HCT116 (cell line): ENCODE measurements around the gene AACS. TPM values are rescaled to one million over a fixed set of nuclear protein-coding genes. Genes with fewer than 3 reads are reported as not detected.

Experiments used
- ATAC-seq: fragments of 200-7000 bp; cut with Tn5 transposase; 2 replicates; pipeline ENCODE4 v1.9.1; 2020; ENCODE audit warnings: mild to moderate bottlenecking, moderate library complexity
- BruUV-seq: library from RNA; stranded (reverse); fragments of 400-500 nt; replicated peaks from 2 replicates; lab custom pipeline; 2021; lab: Mats Ljungman, UMichigan
- CTCF ChIA-PET: fragments of 300-600 bp; sonication (Branson Sonifier 250); formaldehyde crosslinking; loops from one replicate; lab custom pipeline; 2021; ENCODE audit warnings: antibody characterized with exemption; lab: Charles Lee
- POLR2A ChIA-PET: fragments of 300-600, 350-600 bp; sonication (Branson Sonifier 250); formaldehyde crosslinking; loops from one replicate; lab custom pipeline; 2021; ENCODE audit warnings: antibody characterized with exemption; lab: Charles Lee
- RAD21 ChIA-PET, 2 experiments: fragments of 300-600 bp; sonication (Branson Sonifier 250); formaldehyde crosslinking; loops; one replicate each; lab custom pipeline; 2023; ENCODE audit warnings: low total read pairs in 2 of 2; ENCODE audit not compliant: uncharacterized antibody in 2 of 2, unreplicated experiment in 2 of 2, low non-redundant PET in 1 of 2; lab: Charles Lee
- DNase-seq: peaks from one replicate; pipeline ENCODE4 v3.0.0-alpha.2; 2010; ENCODE audit warnings: low read depth, low spot score
- H2AFZ ChIP-seq: fragments of 200-600 bp; shearing (Covaris generic), sonication (generic); 2 replicates; pipeline ENCODE4 v1.6.1; 2017; ENCODE audit warnings: low read depth, mixed run types, mixed read lengths, antibody characterized with exemption, low read length; ENCODE audit not compliant: poor library complexity, severe bottlenecking
- H3K27ac ChIP-seq: 2 replicates; pipeline ENCODE4 v1.5.1; 2012; ENCODE audit warnings: low read depth, low read length
- H3K27me3 ChIP-seq: fragments of 200-600 bp; sonication (generic); 2 replicates; pipeline ENCODE4 v1.6.1; 2016; ENCODE audit warnings: mixed run types, low read length, mixed read lengths; ENCODE audit not compliant: insufficient read depth
- H3K36me3 ChIP-seq, 2 experiments: fragments of 200-500 bp in 1 of 2; fragments of 200-600 bp in 1 of 2; sonication (Bioruptor generic) in 1 of 2; sonication (generic) in 1 of 2; 2 replicates each; pipeline versions ENCODE4 v1.5.1 to v1.6.1; 2014 to 2016; ENCODE audit warnings: low read length in 2 of 2, inconsistent platforms in 1 of 2, mixed read lengths in 1 of 2, mixed run types in 1 of 2; ENCODE audit not compliant: insufficient read depth in 2 of 2, control insufficient read depth in 1 of 2
- H3K4me1 ChIP-seq, 2 experiments: fragments of 200-600 bp in 1 of 2; sonication (generic) in 1 of 2; 2 replicates each; pipeline versions ENCODE4 v1.5.1 to v1.6.1; 2012 to 2017; ENCODE audit warnings: low read length in 2 of 2, inconsistent platforms in 1 of 2, mild to moderate bottlenecking in 1 of 2, mixed read lengths in 1 of 2, mixed run types in 1 of 2, moderate library complexity in 1 of 2; ENCODE audit not compliant: insufficient read depth in 2 of 2, control insufficient read depth in 1 of 2
- H3K4me2 ChIP-seq: fragments of 200-600 bp; sonication (generic); 2 replicates; pipeline ENCODE4 v1.6.1; 2017; ENCODE audit warnings: mixed run types, low read length, mixed read lengths
- H3K4me3 ChIP-seq, 2 experiments: fragments of 200-600 bp in 1 of 2; sonication (generic) in 1 of 2; replicated peaks in 1 of 2; 2 replicates each; pipeline ENCODE4 v1.5.1; 2011 to 2016; ENCODE audit warnings: low read length in 2 of 2, control low read depth in 1 of 2, low read depth in 1 of 2, mild to moderate bottlenecking in 1 of 2, mixed read lengths in 1 of 2, mixed run types in 1 of 2
- H3K79me2 ChIP-seq: fragments of 200-600 bp; sonication (generic); 2 replicates; pipeline ENCODE4 v1.6.1; 2017; ENCODE audit warnings: mild to moderate bottlenecking, mixed run types, low read length, moderate library complexity, mixed read lengths; ENCODE audit not compliant: insufficient read depth
- H3K9ac ChIP-seq: fragments of 200-600 bp; sonication (generic); 2 replicates; pipeline ENCODE4 v1.6.1; 2016; ENCODE audit warnings: low read length, mixed read lengths
- H3K9me2 ChIP-seq: fragments of 200-600 bp; sonication (generic), shearing (Covaris generic); 2 replicates; pipeline ENCODE4 v1.6.1; 2017; ENCODE audit warnings: mixed run types, mild to moderate bottlenecking, moderate library complexity; ENCODE audit not compliant: insufficient read depth
- H3K9me3 ChIP-seq, 2 experiments: fragments of 200-500 bp in 1 of 2; fragments of 200-600 bp in 1 of 2; sonication (Bioruptor generic) in 1 of 2; sonication (generic) in 1 of 2; 2 replicates each; pipeline ENCODE4 v1.6.1; 2014 to 2017; ENCODE audit warnings: low read length in 2 of 2, mixed read lengths in 2 of 2, inconsistent platforms in 1 of 2, low read depth in 1 of 2, mild to moderate bottlenecking in 1 of 2, mixed run types in 1 of 2, moderate library complexity in 1 of 2; ENCODE audit not compliant: control insufficient read depth in 1 of 2, insufficient read depth in 1 of 2
- H4K20me1 ChIP-seq: fragments of 200-600 bp; sonication (generic), shearing (Covaris generic); 2 replicates; pipeline ENCODE4 v1.6.1; 2017; ENCODE audit warnings: mixed run types, mild to moderate bottlenecking, moderate library complexity; ENCODE audit not compliant: insufficient read depth
- CBX3 ChIP-seq: IDR thresholded peaks from 2 replicates; pipeline ENCODE4 v1.6.1; 2012; ENCODE audit warnings: low read depth
- CEBPB ChIP-seq: IDR thresholded peaks from 2 replicates; pipeline ENCODE4 v1.6.1; 2012; ENCODE audit warnings: low read depth
- EZH2 ChIP-seq: fragments of 200-600 bp; sonication (generic); IDR thresholded peaks from 2 replicates; pipeline ENCODE4 v1.6.1; 2017; ENCODE audit warnings: antibody characterized with exemption, mixed run types
- RAD21 ChIP-seq: IDR thresholded peaks from 2 replicates; pipeline ENCODE4 v1.6.1; 2012; ENCODE audit warnings: low read depth, mild to moderate bottlenecking
- SIN3A ChIP-seq: IDR thresholded peaks from 2 replicates; pipeline ENCODE4 v1.6.1; 2012; ENCODE audit warnings: low read depth
- TCF7L2 ChIP-seq: IDR thresholded peaks from 2 replicates; pipeline ENCODE4 v1.7.0; 2011; ENCODE audit warnings: borderline replicate concordance, inconsistent platforms; ENCODE audit not compliant: insufficient read depth, insufficient read length; ENCODE audit errors: extremely low read depth
- YY1 ChIP-seq: IDR thresholded peaks from 2 replicates; pipeline ENCODE4 v1.6.1; 2011; ENCODE audit warnings: low read length, low read depth, moderate library complexity, mild to moderate bottlenecking; ENCODE audit not compliant: insufficient replicate concordance; ENCODE audit errors: extremely low read depth
- ZBTB33 ChIP-seq: IDR thresholded peaks from 2 replicates; pipeline ENCODE4 v1.6.1; 2011; ENCODE audit warnings: mild to moderate bottlenecking, low read length, moderate library complexity; ENCODE audit not compliant: insufficient replicate concordance; ENCODE audit errors: extremely low read depth
- intact Hi-C: fragments of 100-400 bp; cut with micrococcal nuclease; formaldehyde crosslinking; loops from 2 replicates; pipeline ENCODE4 v1.10.0; 2022
- total RNA-seq: library from RNA; stranded (reverse); gene quantifications from one replicate; pipeline ENCODE4 v1.2.1, GENCODE V29; 2021; ENCODE audit not compliant: unreplicated experiment
- TF ChIP-seq, protein P1 (sequence below), 3 experiments: fragments of 200-600 bp in 1 of 3; sonication (generic) in 1 of 3; IDR thresholded peaks in 2 of 3; conservative IDR thresholded peaks in 1 of 3; 2 replicates each; pipeline ENCODE4 v1.5.1; 2012 to 2017; ENCODE audit warnings: low read depth in 2 of 3, low read length in 2 of 3, antibody characterized with exemption in 1 of 3, borderline replicate concordance in 1 of 3, control low read depth in 1 of 3, mild to moderate bottlenecking in 1 of 3, mixed read lengths in 1 of 3, mixed run types in 1 of 3, moderate library complexity in 1 of 3; ENCODE audit not compliant: insufficient read depth in 1 of 3

Gene AACS
- total RNA-seq, 1 experiment from 2014 or later = 16.0 TPM

DNA sequence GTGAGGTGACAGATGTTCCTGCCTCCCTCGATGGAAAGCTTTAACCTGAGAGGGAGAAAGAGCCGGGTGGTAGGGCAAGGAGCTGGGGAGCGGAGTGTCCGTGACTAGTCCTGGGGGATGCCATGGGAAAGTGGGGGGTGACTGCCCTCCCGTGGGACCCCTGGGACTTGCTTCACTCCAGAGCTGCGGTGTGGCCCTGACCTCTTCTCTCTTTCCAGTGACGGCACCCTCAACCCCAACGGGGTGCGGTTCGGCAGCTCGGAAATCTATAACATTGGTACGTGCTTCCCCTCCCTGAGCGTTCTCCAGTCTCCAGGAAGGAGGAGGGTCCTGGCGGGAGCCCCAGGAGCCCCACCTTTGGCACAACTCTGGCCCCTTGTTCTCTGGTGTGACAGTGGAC lies 69.3 kb downstream of the AACS start:
- H4K20me1 ChIP-seq = no peaks in the 10 kb centered on the region
- RAD21 ChIA-PET = no interaction called here
- peaks cover 0 to 5% of the 10 kb centered on the region in 2 experiments; a peak in 2 of 4 replicates for H3K36me3 ChIP-seq
- H3K27ac ChIP-seq = no peak overlapping the region
- no peaks in the 10 kb centered on the region for H3K79me2 ChIP-seq
- DNase-seq (no peak), ATAC-seq (no peak)
- H3K9ac ChIP-seq = no peak overlapping the region
- no peak overlapping the region for H3K4me3 ChIP-seq
- no peaks in the 10 kb centered on the region for H3K27me3 ChIP-seq
- H3K4me2 ChIP-seq = no peak overlapping the region
- CTCF ChIA-PET = no interaction called here
- peaks cover 0 to 2% of the 10 kb centered on the region in 2 experiments; a peak in 1 of 4 replicates for H3K4me1 ChIP-seq
- no peak overlapping the region for H2AFZ ChIP-seq
- no peak for TF ChIP-seq TCF7L2
- TF ChIP-seq CBX3 = no peak
- no peak for TF ChIP-seq EZH2
- TF ChIP-seq CEBPB = no peak
- BruUV-seq = no TSS peak
- no peaks in the 10 kb centered on the region for H3K9me2 ChIP-seq
- H3K9me3 ChIP-seq = no peaks in the 10 kb centered on the region
- POLR2A ChIA-PET = no interaction called here
- intact Hi-C loops = no loop called here

DNA sequence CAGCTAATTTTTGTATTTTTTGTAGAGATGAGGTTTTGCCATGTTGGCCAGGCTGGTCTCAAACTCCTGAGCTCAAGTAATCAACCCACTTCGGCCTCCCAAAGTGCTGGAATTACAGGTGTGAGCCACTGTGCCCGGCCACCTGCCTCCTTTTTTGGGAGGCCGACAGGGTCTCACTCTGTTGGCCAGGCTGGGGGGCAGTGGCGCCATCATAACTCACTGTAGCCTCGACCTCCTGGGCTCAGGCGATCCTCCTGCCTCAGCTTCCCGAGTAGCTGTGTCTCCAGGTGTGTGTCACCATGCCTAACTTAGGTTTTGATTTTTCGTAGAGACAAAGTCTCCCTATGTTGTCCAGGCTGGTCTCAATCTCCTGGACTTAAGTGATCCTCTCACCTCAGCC lies 70.7 kb downstream of the AACS start:
- RAD21 ChIA-PET = no interaction called here
- POLR2A ChIA-PET = no interaction called here
- H3K9ac ChIP-seq = no peak overlapping the region
- CTCF ChIA-PET = no interaction called here
- H3K27ac ChIP-seq = no peak overlapping the region
- H3K9me3 ChIP-seq = no peaks in the 10 kb centered on the region
- peaks cover 0 to 15% of the 10 kb centered on the region in 2 experiments; a peak in 3 of 4 replicates for H3K4me1 ChIP-seq
- H3K4me3 ChIP-seq = no peak overlapping the region
- no TSS peak for BruUV-seq
- no peak for DNase-seq
- no peaks in the 10 kb centered on the region for H4K20me1 ChIP-seq
- no peaks in the 10 kb centered on the region for H3K9me2 ChIP-seq
- no peak overlapping the region for H3K4me2 ChIP-seq
- no peaks in the 10 kb centered on the region for H3K79me2 ChIP-seq
- intact Hi-C loops = no loop called here
- H3K36me3 ChIP-seq = peaks cover 0 to 5% of the 10 kb centered on the region in 2 experiments; a peak in 1 of 4 replicates
- H2AFZ ChIP-seq = no peak overlapping the region
- no peak for ATAC-seq
- no peaks in the 10 kb centered on the region for H3K27me3 ChIP-seq
- TF ChIP-seq, protein P1, sequence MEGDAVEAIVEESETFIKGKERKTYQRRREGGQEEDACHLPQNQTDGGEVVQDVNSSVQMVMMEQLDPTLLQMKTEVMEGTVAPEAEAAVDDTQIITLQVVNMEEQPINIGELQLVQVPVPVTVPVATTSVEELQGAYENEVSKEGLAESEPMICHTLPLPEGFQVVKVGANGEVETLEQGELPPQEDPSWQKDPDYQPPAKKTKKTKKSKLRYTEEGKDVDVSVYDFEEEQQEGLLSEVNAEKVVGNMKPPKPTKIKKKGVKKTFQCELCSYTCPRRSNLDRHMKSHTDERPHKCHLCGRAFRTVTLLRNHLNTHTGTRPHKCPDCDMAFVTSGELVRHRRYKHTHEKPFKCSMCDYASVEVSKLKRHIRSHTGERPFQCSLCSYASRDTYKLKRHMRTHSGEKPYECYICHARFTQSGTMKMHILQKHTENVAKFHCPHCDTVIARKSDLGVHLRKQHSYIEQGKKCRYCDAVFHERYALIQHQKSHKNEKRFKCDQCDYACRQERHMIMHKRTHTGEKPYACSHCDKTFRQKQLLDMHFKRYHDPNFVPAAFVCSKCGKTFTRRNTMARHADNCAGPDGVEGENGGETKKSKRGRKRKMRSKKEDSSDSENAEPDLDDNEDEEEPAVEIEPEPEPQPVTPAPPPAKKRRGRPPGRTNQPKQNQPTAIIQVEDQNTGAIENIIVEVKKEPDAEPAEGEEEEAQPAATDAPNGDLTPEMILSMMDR (IDR thresholded peaks at IDR 0.05 in 2 of 3, conservative IDR thresholded peaks at IDR 0.05 in 1 of 3; ENCODE audit: borderline replicate concordance in 1 of 3, insufficient read depth in 1 of 3, low read depth in 2 of 3, low read length in 2 of 3) = no peak
- TF ChIP-seq YY1 (no peak), SIN3A (no peak), RAD21 (no peak), CEBPB (no peak), ZBTB33 (no peak)
- TF ChIP-seq, all 23 proteins: peak for 0
